Psoas muscle (tissue), 8 donors: Measurements from ENCODE around the gene SUSD2. TPM values are rescaled to one million over a fixed set of nuclear protein-coding genes. Genes with fewer than 3 reads are reported as not detected.

Source experiments
- ATAC-seq, 4 donors: fragments of 200-7000 bp; cut with Tn5 transposase; one replicate each; pipeline ENCODE4 v1.9.1; 2020; ENCODE audit warnings: moderate library complexity in 3 of 4, mild to moderate bottlenecking in 2 of 4
- DNase-seq, 2 donors: peaks; one replicate each; pipeline ENCODE4 v3.0.0-alpha.2; 2020
- H3K27ac ChIP-seq: fragments of 200-600 bp; one replicate; pipeline ENCODE4 v1.8.0; 2022
- H3K27me3 ChIP-seq, 3 donors: fragments of 200-600 bp in 1 of 3; one replicate each; pipeline versions ENCODE4 v1.6.1 to v1.8.0; 2013 to 2022; ENCODE audit warnings: low read length in 2 of 3, mild to moderate bottlenecking in 2 of 3, moderate library complexity in 1 of 3; ENCODE audit not compliant: insufficient read depth in 3 of 3
- H3K36me3 ChIP-seq, 2 donors: fragments of 200-600 bp in 1 of 2; one replicate each; pipeline versions ENCODE4 v1.6.1 to v1.8.0; 2013 to 2022; ENCODE audit warnings: low read depth in 1 of 2, mild to moderate bottlenecking in 1 of 2, moderate library complexity in 1 of 2; ENCODE audit not compliant: insufficient read depth in 1 of 2
- H3K4me1 ChIP-seq: fragments of 200-600 bp; one replicate; pipeline ENCODE4 v1.8.0; 2022
- H3K4me3 ChIP-seq: fragments of 200-600 bp; one replicate; pipeline ENCODE4 v1.8.0; 2022; ENCODE audit warnings: mild to moderate bottlenecking
- H3K9me3 ChIP-seq: fragments of 200-600 bp; one replicate; pipeline ENCODE4 v1.8.0; 2022
- CTCF ChIP-seq: fragments of 200-600 bp; IDR thresholded peaks from one replicate; pipeline ENCODE4 v1.8.0; 2022; ENCODE audit warnings: antibody characterized with exemption
- WGBS, 3 donors: extraction: QIAGEN DNeasy Blood & Tissue Kit; methylation state at CpG; one replicate each; pipeline versions ENCODE4 v1.1.6 to v1.1.7; 2013; 5-methylcytosine and 5-hydroxymethylcytosine counted together
- intact Hi-C, 2 donors: fragments of 100-400 bp; cut with DNase I; formaldehyde crosslinking; loops; one replicate each; pipeline versions ENCODE4 v1.11.0 to v1.14.2; 2022
- polyA plus RNA-seq, 3 donors: library from polyadenylated mRNA; stranded (reverse); fragments of 200-250 nt; gene quantifications; one replicate each; pipeline ENCODE4 v1.2.3, GENCODE V29; 2013
- total RNA-seq, 4 donors: library from RNA; stranded (reverse); fragmentation: NEBNext Ultra II Directional in 2 of 4; extraction: Animal tissue kit (Norgen Biotek cat#: 25700) in 2 of 4; gene quantifications; one replicate each; pipeline versions ENCODE4 v1.2.1 to v1.2.4, GENCODE V29; 2021 to 2023
- donor health status: healthy with polysubstance abuse.
- donor health status: DM: no; HTN: no; CAD: no; lungs with moderate emphysema.
- donor health status: Bipolar disorder and iron deficiency.
- donor health status: healthy.
- donor health status: DM: yes; HTN: yes; CAD: no.
- donor health status: DM: no; HTN: no; CAD: no.
- donor health status: DM: no; HTN: no; CAD: no.
- donor health status: DM: yes; HTN: yes; CAD: no.

SUSD2 gene
- total and polyA plus RNA-seq, 7 donors, result 1.1 to 1.8 (median 1.3) TPM

GRCh38 chr22:24162436-24162835 lies 18.9 kb upstream of the SUSD2 start:
- no peak overlapping the region for H3K4me3 ChIP-seq
- no peaks in the 10 kb centered on the region for H3K27me3 ChIP-seq
- no peaks in the 10 kb centered on the region for H3K9me3 ChIP-seq
- intact Hi-C loops, result no loop called here
- H3K27ac ChIP-seq, result no peak overlapping the region
- peaks cover 10% of the 10 kb centered on the region for H3K4me1 ChIP-seq
- TF ChIP-seq CTCF, result no peak
- H3K36me3 ChIP-seq, result peaks cover 0 to 33% of the 10 kb centered on the region in 2 donors
- 50 to 58% (median 56%) methylated on average over 6 of the region's 6 CpGs for WGBS, 3 donors
- peak in 2 of 4 donors; percentile 23 to 39 for ATAC-seq
- DNase-seq, result no peak

- DNase-seq (no peak), ATAC-seq (no peak)
- H3K36me3 ChIP-seq, result peaks cover 0 to 45% of the 10 kb centered on the region in 2 donors
- H3K4me1 ChIP-seq, result peaks cover 10% of the 10 kb centered on the region
- H3K4me3 ChIP-seq, result no peak overlapping the region
- H3K27ac ChIP-seq, result no peak overlapping the region
- WGBS, 3 donors, result 85 to 90% (median 89%) methylated on average over 10 of the region's 10 CpGs
- intact Hi-C loops, result no loop called here
- no peaks in the 10 kb centered on the region for H3K9me3 ChIP-seq
- H3K27me3 ChIP-seq, result no peaks in the 10 kb centered on the region
- TF ChIP-seq CTCF, result no peak
Measured at GRCh38 chr22:24164243-24164642, 17.0 kb upstream of the SUSD2 start.

- ATAC-seq (no peak), DNase-seq (no peak)
- Histone ChIP-seq H3K27me3 (no peaks in the 10 kb centered on the region), H3K4me1 (peaks cover 10% of the 10 kb centered on the region), H3K4me3 (no peak overlapping the region), H3K36me3 (peaks cover 0 to 45% of the 10 kb centered on the region in 2 donors), H3K9me3 (no peaks in the 10 kb centered on the region), H3K27ac (no peak overlapping the region)
- intact Hi-C loops, result no loop called here
- TF ChIP-seq CTCF, result no peak
- 83 to 89% (median 87%) methylated on average over 6 of the region's 6 CpGs for WGBS, 3 donors
Measured at GRCh38 chr22:24164940-24165339, 16.3 kb upstream of the SUSD2 start.

GRCh38 chr22:24165673-24166072 lies 15.6 kb upstream of the SUSD2 start:
- no peaks in the 10 kb centered on the region for H3K27me3 ChIP-seq
- ATAC-seq, result no peak
- no peak overlapping the region for H3K4me3 ChIP-seq
- no peak for DNase-seq
- intact Hi-C loops, result no loop called here
- peaks cover 0 to 47% of the 10 kb centered on the region in 2 donors for H3K36me3 ChIP-seq
- no peaks in the 10 kb centered on the region for H3K9me3 ChIP-seq
- H3K4me1 ChIP-seq, result peaks cover 10% of the 10 kb centered on the region
- H3K27ac ChIP-seq, result no peak overlapping the region
- no peak for TF ChIP-seq CTCF
- 69 to 87% (median 78%) methylated on average over 5 of the region's 5 CpGs for WGBS, 3 donors

GRCh38 chr22:24166811-24167210 lies 14.5 kb upstream of the SUSD2 start:
- TF ChIP-seq CTCF, result no peak
- H3K27me3 ChIP-seq, result no peaks in the 10 kb centered on the region
- H3K4me1 ChIP-seq, result peaks cover 8% of the 10 kb centered on the region
- no peak overlapping the region for H3K4me3 ChIP-seq
- peaks cover 2 to 58% of the 10 kb centered on the region in 2 donors for H3K36me3 ChIP-seq
- 93 to 96% (median 94%) methylated on average over 18 to 20 of the region's 20 CpGs for WGBS, 3 donors
- DNase-seq, result no peak
- no peak overlapping the region for H3K27ac ChIP-seq
- intact Hi-C loops, result no loop called here
- ATAC-seq, result no peak
- no peaks in the 10 kb centered on the region for H3K9me3 ChIP-seq
